Panc1 (cell line): ENCODE measurements around the gene WDR72. TPM values are rescaled to one million over a fixed set of nuclear protein-coding genes. Genes with fewer than 3 reads are reported as not detected.

Source experiments
- ATAC-seq: fragments of 200-7000 bp; cut with Tn5 transposase; 2 replicates; pipeline ENCODE4 v1.9.1; 2020; ENCODE audit warnings: mild to moderate bottlenecking, moderate library complexity
- BruUV-seq: library from RNA; stranded (reverse); fragments of 400-500 nt; replicated peaks from 2 replicates; lab custom pipeline; 2021; lab: Mats Ljungman, UMichigan
- CTCF ChIA-PET: fragments of 300-600 bp; sonication (Branson Sonifier 250); formaldehyde crosslinking; loops from one replicate; lab custom pipeline; 2022; ENCODE audit warnings: antibody characterized with exemption; lab: Charles Lee
- POLR2A ChIA-PET: fragments of 300-600 bp; sonication (Branson Sonifier 250); formaldehyde crosslinking; loops from one replicate; lab custom pipeline; 2022; ENCODE audit warnings: antibody characterized with exemption; lab: Charles Lee
- DNase-seq: peaks from one replicate; pipeline ENCODE4 v3.0.0-alpha.2; 2010; ENCODE audit warnings: low read depth, low spot score
- H3K27ac ChIP-seq: 2 replicates; pipeline ENCODE4 v1.5.1; 2011; ENCODE audit warnings: mild to moderate bottlenecking, low read length, inconsistent platforms
- H3K27me3 ChIP-seq: fragments of 200-500 bp; sonication (Bioruptor generic); 2 replicates; pipeline ENCODE4 v1.6.0; 2014; ENCODE audit warnings: low read length, inconsistent platforms; ENCODE audit not compliant: control insufficient read depth, insufficient read depth
- H3K36me3 ChIP-seq: fragments of 200-500 bp; sonication (Bioruptor generic); 2 replicates; pipeline ENCODE4 v1.5.1; 2014; ENCODE audit warnings: inconsistent platforms, mild to moderate bottlenecking, low read length, moderate library complexity; ENCODE audit not compliant: control insufficient read depth, insufficient read depth
- H3K4me1 ChIP-seq: 2 replicates; pipeline ENCODE4 v1.5.1; 2011; ENCODE audit warnings: inconsistent platforms, mild to moderate bottlenecking, low read length, moderate library complexity; ENCODE audit not compliant: control insufficient read depth, insufficient read depth
- H3K4me3 ChIP-seq, 2 experiments: 2 replicates each; pipeline ENCODE4 v1.5.1; 2011 to 2012; ENCODE audit warnings: low read depth in 2 of 2, low read length in 2 of 2, mild to moderate bottlenecking in 2 of 2, inconsistent platforms in 1 of 2, moderate library complexity in 1 of 2
- H3K9me3 ChIP-seq: fragments of 200-500 bp; sonication (Bioruptor generic); 2 replicates; pipeline ENCODE4 v1.5.1; 2014; ENCODE audit warnings: low read depth, mild to moderate bottlenecking, inconsistent platforms, low read length, moderate library complexity; ENCODE audit not compliant: control insufficient read depth, insufficient read depth
- CTCF ChIP-seq: fragments of 450-650 bp; IDR thresholded peaks from 2 replicates; pipeline ENCODE4 v1.5.1; 2017; ENCODE audit warnings: mild to moderate bottlenecking
- POLR2AphosphoS5 ChIP-seq: IDR thresholded peaks from 2 replicates; pipeline ENCODE4 v1.6.1; 2012; ENCODE audit warnings: mild to moderate bottlenecking, low read depth, low read length, moderate library complexity
- SIN3A ChIP-seq: IDR thresholded peaks from 2 replicates; pipeline ENCODE4 v1.6.1; 2012; ENCODE audit warnings: low read depth, mild to moderate bottlenecking, low read length, moderate library complexity, borderline replicate concordance; ENCODE audit not compliant: insufficient read depth
- TCF7L2 ChIP-seq: IDR thresholded peaks from 2 replicates; pipeline ENCODE4 v1.6.1; 2011; ENCODE audit warnings: mild to moderate bottlenecking, low read depth, low read length, inconsistent platforms
- in situ Hi-C: cut with HindIII; loops from 2 replicates; pipeline ENCODE4 v1.10.0; 2016; ENCODE audit warnings: low sequenced_read_pairs, low pct_unique_long_range_greater_than_20kb
- intact Hi-C: fragments of 100-400 bp; cut with micrococcal nuclease; formaldehyde crosslinking; loops from one replicate; pipeline ENCODE4 v1.10.0; 2022; ENCODE audit not compliant: unreplicated experiment
- total RNA-seq: library from RNA; stranded (reverse); gene quantifications from one replicate; pipeline ENCODE4 v1.2.1, GENCODE V29; 2021; ENCODE audit not compliant: unreplicated experiment
- TF ChIP-seq, protein P1 (sequence below), 2 experiments: IDR thresholded peaks; 2 replicates each; pipeline ENCODE4 v1.6.1; 2011 to 2012; ENCODE audit warnings: low read depth in 2 of 2, control low read depth in 1 of 2, low read length in 1 of 2, mild to moderate bottlenecking in 1 of 2, moderate library complexity in 1 of 2; ENCODE audit not compliant: insufficient read depth in 1 of 2

The WDR72 gene
- total RNA-seq, 1 experiment from 2014 or later: 0.03 TPM

DNA sequence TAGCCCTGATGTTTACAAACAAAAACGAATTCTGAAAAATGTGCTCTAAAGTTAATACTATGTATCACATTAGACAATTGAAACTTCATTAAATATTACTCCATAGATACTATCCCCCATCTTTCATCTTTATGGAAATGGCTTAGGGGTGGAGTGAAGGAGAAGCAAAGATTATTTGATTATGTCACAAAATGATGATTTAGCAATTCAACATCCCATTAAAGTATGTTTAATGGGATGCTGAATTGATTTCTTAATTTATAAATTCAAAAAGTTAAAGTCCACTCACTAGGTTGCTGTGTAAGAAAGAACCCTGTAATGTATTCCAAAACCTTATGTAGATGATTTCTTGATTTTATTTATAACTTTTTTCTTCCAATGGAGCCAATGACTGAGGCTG is 201.1 kb downstream of the WDR72 start:
- no peak for TF ChIP-seq SIN3A
- TF ChIP-seq CTCF: no peak
- TF ChIP-seq, protein P1, sequence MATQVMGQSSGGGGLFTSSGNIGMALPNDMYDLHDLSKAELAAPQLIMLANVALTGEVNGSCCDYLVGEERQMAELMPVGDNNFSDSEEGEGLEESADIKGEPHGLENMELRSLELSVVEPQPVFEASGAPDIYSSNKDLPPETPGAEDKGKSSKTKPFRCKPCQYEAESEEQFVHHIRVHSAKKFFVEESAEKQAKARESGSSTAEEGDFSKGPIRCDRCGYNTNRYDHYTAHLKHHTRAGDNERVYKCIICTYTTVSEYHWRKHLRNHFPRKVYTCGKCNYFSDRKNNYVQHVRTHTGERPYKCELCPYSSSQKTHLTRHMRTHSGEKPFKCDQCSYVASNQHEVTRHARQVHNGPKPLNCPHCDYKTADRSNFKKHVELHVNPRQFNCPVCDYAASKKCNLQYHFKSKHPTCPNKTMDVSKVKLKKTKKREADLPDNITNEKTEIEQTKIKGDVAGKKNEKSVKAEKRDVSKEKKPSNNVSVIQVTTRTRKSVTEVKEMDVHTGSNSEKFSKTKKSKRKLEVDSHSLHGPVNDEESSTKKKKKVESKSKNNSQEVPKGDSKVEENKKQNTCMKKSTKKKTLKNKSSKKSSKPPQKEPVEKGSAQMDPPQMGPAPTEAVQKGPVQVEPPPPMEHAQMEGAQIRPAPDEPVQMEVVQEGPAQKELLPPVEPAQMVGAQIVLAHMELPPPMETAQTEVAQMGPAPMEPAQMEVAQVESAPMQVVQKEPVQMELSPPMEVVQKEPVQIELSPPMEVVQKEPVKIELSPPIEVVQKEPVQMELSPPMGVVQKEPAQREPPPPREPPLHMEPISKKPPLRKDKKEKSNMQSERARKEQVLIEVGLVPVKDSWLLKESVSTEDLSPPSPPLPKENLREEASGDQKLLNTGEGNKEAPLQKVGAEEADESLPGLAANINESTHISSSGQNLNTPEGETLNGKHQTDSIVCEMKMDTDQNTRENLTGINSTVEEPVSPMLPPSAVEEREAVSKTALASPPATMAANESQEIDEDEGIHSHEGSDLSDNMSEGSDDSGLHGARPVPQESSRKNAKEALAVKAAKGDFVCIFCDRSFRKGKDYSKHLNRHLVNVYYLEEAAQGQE (IDR thresholded peaks at IDR 0.05; ENCODE audit: insufficient read depth in 1 of 2, low read depth in 2 of 2, low read length in 1 of 2): no peak
- no peak for TF ChIP-seq TCF7L2
- TF ChIP-seq POLR2AphosphoS5: no peak
- H3K4me3 ChIP-seq: no peak overlapping the region
- no peak overlapping the region for H3K27ac ChIP-seq
- DNase-seq (no peak), ATAC-seq (no peak)
- no peaks in the 10 kb centered on the region for H3K9me3 ChIP-seq
- ChIA-PET POLR2A (no interaction called here), CTCF (no interaction called here)
- in situ Hi-C loops (no loop called here), intact Hi-C loops (no loop called here)
- no peaks in the 10 kb centered on the region; the same call in 1 of the 2 replicates for H3K4me1 ChIP-seq
- no peaks in the 10 kb centered on the region for H3K36me3 ChIP-seq
- no peaks in the 10 kb centered on the region for H3K27me3 ChIP-seq
- no TSS peak for BruUV-seq

DNA sequence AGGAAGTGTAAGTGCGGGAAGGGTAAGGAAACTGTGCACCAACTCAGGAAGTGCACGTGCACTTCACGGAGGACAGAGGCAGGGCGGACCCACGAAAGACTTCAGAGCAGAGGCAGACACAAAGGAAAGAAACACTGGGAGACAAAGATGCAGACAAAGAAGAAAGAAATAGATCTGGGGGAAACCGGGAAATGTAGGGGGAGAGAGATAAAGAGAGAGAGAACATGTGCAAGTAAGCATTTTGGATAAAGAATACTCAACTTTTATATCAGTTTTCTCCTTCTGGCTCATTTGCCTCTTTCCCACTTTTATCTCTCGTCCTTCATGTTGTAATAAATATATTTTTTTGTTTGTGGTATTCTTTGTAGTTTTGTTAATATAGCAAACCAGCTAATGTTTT is 204.2 kb downstream of the WDR72 start:
- Histone ChIP-seq H3K4me3 (no peak overlapping the region), H3K36me3 (no peaks in the 10 kb centered on the region), H3K27ac (no peak overlapping the region), H3K4me1 (no peaks in the 10 kb centered on the region; the same call in 1 of the 2 replicates), H3K27me3 (no peaks in the 10 kb centered on the region), H3K9me3 (no peaks in the 10 kb centered on the region)
- ChIA-PET CTCF (no interaction called here), POLR2A (no interaction called here)
- intact Hi-C loops: no loop called here
- TF ChIP-seq POLR2AphosphoS5 (no peak), SIN3A (no peak), CTCF (no peak), TCF7L2 (no peak)
- TF ChIP-seq, protein P1 (IDR thresholded peaks at IDR 0.05; ENCODE audit: insufficient read depth in 1 of 2, low read depth in 2 of 2, low read length in 1 of 2): no peak
- in situ Hi-C loops: no loop called here
- ATAC-seq: no peak
- no TSS peak for BruUV-seq
- no peak for DNase-seq
